HG03354 (cell line): ENCODE measurements around the gene CBX2.
"Not testable (repeated sequence)": the region's sequence is repeated elsewhere in the genome, so short reads cannot be mapped to it uniquely, and the experiment has no call there.

ENCODE experiments used
- ATAC-seq: cut with Tn5 transposase; IDR thresholded peaks from one replicate; pipeline ENCODE4 v1.9.1; 2021; ENCODE audit warnings: mild to moderate bottlenecking; ENCODE audit not compliant: unreplicated experiment, poor library complexity, severe bottlenecking

The CBX2 gene

DNA sequence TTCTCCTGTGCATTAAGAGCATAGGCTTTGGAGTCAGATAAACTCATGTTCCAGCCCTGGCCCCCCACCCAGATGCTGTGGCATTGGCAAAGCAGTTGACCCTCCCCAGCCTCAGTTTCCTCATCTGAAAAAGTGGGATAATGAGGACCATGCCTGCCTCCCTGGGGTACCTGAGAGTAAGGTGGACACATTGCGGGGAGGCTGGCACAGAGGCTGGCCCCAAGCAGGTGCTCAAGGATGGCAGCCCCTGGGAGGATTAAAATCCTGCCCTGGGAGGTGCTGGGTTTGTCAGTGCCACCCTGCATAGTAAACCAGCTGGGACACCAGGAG, 35.4 kb upstream of the CBX2 start:
- ATAC-seq = no peak

DNA sequence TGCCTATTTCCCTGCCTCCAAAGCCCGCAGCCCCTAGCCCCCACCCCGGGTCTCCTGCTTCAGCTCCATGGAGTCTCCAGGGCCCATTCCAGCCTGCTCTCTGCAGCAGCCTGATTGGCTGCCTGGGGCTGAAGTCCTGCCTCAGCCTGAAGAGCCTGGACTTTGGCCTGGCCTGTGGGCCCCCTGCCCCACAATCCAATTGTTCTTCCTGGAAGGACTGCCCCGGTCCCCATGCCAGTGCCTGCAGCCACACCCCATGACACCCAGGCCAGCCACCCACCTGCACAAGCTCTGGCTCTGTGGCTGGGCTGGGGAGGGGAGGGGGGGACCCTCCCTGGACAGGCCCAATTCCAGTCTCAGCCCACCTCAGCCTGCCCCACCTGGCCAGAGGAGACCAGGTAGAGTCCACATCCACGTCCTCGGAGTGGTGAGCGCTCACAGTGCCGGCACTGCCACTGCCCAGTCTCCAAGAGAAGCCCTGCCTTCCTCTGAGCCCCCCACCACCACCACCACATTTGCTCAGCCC, 34.9 kb upstream of the CBX2 start:
- no peak for ATAC-seq

DNA sequence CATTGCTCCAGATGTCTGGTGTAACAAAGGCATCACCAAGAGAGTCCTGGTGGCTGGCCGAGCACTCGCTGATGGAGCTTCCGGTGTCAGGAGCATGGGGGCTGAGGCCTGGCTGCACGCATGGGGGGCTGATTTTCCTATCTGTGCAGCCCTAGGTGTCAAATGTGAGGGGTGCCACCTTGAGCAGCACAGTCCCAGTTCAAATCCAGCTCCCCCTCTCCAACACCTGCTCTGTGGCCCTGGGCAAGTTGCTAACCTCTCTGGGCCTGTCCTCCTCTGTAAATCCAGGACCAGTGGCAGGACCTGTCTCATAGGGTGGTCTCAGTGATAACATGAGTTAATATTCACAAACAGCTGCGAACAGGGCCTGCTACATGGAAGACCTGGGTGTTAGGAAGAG, 34.3 kb upstream of the CBX2 start:
- ATAC-seq = no peak

DNA sequence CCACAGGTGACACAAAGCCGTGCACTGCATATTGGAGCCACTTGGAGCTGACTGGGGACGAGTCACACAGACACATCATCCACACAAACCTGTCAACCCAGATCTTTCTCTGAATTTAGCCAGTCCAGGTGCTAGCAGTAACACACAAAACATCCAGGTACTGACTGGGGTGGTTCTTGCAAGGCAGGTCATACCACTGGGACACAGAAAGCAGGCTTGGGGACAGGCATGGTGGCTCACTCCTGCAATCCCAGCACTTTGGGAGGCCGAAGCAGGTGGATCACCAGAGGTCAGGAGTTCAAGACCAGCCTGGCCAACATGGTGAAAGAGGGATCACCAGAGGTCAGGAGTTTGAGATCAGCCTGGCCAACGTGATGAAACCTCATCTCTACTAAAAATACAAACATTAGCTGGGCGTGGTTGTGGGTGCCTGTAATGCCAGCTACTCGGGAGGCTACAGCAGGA, 32.3 kb upstream of the CBX2 start:
- no peak for ATAC-seq

DNA sequence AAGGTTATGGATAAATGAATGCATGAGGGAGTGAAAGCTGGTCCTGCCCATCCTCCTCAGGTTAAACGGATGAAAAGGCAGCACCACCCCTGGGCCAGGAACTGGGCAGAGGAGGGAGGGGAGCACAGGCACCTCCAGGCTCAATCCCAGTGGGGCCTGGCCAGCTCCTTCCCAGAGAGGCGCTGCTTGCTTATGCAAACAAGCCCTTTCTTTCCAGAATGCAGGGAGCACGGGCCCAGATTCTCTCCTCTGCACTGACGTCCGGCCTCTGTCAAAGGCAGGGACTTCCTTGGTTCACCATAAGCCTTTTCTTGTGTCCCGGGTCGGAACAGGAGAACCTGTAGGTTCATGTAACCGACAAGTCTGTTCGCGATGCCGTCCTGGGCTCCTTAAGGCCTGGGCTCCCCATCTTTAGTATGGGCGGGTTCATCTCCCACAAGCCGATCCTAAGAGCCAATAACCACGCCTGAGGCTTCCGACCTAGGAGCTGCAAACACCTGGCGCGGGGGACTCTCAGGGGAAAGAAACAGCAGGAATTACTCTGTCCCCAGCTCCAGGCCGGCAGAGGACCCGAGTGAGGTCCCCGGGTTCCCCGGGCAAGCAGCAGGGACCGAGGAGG, 30.9 kb upstream of the CBX2 start:
- no peak for ATAC-seq

DNA sequence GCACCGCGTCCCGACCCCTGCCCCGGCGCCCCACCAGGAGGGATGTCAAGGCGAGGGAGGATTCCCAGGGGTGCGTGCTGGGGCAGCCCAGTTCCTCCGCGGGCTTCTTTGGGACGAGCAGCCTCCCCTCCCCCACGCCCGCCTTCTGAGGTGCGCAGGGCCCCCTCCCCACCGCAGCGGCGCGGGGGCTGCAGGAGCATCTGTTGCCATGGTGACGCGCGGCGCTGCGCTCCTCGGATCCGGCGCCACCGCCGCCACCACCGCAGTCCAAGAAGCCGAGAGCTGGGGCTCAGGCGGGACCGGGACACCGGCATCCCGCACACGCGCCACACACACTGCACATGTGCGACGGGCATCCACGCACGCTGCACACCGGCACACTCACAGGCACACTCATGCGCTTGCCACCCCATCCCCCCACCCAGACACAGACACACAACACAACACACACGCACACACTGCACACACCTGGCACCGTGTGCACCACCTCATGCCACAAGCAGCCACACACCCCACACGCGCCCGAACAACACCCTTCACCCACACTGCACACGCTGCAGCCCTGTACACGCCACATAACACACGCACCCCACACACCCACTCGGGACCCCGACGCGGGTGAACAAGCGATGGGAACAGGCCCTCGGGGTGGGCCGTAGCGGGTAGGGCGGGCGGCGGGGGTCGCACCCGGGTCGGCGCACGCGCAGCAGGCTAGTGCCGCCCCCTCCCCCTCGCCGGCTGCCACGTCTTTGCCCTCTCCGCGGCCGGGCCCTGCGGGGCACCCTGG, 30.2 kb upstream of the CBX2 start:
- ATAC-seq = no peak

DNA sequence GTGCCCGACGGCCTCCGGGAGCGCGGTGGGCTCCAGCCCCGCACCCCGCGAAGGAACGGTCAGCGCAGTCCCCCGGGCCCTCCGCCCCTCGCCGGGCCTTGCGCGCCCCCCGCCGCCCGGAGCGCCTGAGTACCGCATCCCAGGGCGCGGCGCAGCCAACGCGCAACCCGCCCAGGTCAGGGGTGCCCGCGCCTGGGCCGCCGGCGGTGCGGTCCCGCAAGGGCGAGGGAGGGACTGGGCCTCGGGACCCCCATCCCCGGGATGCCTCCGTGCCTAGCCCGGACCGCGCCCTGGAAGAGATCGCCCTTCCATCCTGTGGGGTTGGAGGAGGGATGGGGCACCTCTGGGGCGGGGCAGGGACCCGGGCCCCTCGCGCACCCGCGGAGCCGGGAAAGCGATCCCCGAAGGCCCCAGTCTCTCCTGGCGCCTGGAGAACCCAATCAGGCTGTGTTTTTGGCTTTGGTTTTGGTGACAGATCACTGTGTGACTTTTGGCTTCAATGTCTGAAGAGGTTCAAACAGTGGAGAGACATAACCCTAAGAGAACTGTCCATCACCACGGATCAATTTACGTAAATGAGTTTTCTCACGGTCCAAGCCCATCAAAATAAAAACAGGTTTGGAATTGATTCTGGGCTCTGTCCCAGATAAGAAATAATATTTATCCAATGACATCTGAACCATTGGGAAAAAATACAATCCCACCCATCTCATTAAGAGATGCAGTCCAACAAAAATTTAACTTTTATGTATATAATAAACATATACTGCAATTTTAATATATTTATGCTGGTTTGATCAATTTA, 29.5 kb upstream of the CBX2 start:
- ATAC-seq = no peak

DNA sequence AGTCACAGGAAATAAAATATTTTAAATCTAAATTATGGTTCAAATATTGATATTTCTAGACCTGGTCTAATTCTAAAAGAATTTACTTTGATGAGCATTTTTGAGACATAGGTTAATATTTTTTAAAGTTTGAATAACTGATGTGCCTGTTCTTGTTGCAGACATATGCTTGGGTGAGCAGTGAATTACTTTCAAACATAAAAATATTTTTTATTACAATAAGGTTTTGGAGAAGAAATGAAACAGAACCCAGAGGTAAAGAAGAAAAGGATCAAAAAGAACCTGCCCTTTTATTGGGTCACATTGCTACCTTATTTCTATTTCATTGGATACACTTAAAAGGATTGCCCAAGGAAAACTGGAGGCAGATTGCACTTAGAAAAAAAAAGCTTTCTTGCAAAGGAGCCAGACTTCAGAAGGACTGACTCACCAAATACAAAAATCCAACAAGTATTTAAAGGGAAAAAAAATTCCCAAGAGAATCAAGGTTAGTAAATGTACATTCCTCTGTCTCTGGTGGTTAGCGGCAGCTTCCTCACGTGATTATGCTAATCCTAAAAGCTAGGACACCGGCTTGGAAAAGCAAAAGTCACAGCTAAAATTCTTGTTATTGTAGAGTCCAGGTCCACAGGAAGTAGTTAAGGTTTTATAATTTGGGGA, 28.7 kb upstream of the CBX2 start:
- ATAC-seq = no peak

DNA sequence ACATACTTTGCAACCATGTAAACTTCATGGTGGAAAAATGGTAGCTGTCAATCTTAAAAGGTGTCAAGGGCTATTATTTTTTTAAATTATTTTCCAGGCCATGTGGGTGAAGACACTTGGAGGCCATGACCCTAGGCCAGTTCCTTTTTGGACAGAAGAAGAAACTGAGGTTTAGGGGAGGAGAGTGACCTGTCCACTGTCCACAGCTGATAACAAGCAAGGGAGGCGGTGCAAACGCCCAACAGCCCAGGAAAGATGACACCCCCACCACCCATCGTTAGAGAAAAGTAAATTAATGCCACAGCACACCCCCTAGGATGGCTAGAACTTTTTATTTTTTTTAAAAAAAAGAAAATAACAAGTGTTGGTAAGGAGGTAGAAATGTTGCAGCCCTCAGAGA, 28.0 kb upstream of the CBX2 start:
- no peak for ATAC-seq

DNA sequence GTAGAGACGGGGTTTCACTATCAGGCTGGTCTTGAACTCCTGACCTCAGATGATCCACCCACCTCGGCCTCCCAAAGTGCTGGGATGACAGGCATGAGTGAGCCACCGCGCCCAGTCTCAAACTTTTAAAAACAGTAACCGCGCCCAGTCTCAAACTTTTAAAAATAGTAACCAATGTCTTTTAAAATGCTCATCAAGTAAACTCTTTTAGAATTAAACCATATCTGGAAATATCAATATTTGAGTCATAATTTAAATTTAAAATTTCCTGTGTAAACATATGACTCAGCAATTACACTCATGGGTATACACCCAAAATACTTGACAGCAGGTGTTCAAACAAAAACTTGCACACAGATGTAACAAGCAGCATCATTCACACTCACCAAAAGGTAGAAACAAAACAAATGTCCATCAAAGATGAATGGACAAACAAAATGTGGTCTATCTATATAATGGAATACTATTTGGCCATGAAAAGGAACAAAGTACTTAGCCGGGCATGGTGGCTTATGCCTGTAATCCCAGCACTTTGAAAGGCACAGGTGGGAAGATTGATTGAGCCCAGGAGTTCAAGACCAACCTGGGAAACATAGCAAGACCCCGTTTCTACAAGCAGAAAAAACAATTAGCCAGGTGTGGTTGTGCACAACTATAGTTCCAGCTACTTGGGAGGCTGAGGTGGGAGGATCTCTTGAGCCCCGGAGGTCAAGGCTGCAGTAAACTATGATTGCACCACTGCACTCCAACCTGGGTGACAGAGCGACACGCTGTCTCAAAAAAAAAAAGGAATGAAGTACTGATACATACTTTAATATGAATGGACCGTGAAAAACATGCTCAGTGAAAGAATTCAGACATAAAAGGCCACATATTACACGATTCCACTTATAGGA, 27.1 kb upstream of the CBX2 start:
- ATAC-seq = no peak

DNA sequence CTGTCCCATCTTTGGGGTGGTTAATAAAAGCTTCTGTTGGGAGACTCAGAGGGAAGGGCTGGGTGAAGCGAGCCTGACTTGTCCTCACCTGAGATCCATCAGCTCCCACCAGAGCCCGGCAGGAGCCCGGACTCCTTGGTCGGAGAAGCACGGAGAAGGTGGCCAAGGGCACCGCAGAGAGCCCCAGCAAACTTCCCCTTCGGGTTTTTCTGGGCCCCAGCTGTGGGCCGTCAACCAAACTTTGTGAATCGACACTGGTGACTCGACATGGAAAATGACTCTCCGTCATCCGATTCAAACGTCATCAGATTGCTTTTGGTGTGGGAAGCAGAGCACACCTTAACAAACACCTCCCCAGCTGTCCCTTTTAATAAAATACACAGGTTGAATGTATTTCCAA, 25.8 kb upstream of the CBX2 start:
- ATAC-seq = no peak

DNA sequence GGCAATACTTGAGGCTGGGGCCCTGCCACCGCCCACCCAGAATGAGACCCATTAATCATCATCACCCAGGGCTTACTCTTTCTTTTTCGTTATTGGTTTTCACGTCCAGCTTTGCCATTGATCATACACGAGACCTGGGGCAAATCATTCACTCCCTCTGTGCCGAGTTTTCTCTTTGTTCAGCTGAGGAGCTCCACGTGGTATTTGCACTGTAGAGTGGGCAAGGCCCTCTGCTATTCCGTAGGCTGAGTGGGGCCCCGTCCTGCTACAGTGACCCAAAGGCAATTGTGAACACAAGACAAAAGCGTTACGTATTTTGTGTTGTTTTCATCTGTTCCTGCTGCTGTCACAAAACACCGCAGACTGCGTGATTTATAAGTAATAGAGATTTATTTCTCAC, 23.6 kb upstream of the CBX2 start:
- ATAC-seq = no peak

DNA sequence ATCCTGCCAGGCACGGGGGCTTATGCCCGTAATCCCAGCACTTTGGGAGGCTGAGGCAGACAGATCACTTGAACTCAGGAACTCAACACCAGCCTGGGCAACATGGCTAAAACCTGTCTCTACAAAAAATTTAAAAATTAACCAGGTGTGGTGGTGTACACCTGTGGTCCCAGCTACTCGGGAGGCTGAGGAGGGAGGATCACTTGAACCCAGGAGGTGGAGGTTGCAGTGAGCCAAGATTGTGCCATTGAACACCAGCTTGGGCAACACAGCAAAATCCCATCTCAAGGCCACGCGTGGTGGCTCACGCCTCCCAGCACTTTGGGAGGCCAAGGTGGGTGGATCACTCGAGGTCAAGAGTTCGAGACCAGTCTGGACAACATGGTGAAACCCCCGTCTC, 23.0 kb upstream of the CBX2 start:
- not testable (repeated sequence) for ATAC-seq

DNA sequence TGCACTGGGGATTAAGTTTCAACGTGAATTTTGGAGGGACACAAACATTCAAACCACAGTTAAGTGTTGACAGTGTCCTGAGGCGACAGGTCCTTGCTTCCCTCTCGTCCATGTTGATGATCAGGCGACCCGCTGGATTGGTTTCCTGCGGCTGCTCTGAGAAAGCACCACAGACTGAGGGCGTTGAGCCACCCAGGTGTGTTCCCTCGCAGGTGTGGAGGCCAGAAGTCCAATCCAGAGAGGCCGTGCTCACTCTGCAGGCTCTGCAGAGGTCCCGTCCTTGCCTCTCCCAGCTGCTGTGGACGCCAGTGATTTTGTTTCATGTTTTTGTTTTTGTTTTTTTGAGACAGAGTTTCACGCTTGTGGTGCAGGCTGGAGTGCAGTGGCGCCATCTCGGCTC, 22.4 kb upstream of the CBX2 start:
- ATAC-seq = no peak

DNA sequence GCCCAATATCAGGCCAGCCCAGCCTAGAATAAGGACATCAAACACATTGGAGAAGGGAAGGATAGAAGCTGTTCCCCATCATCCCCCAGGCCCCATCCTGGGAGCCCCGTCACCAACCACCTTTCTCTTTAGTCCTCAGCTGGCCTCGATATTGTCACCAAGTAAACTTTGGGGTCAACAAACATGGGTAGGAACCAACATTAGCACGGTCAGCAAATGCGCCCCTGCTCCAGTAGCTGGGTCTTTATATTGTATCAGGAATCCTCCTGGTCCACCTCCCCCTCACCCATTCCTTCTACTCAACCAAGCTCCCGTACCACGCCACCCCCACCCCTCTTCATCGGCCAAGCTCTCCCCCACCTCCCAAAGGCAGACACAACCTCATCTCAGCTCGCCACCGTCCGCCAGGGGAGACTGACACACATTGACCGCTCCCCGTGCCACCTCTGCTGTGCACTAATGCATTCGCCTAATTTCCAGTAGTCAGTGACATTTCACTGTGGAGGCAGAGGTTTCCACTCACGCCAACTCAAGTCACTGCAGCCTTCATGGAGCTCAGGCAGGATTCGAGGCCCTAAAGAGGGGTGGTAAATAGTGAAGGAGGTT, 20.7 kb upstream of the CBX2 start:
- no peak for ATAC-seq

DNA sequence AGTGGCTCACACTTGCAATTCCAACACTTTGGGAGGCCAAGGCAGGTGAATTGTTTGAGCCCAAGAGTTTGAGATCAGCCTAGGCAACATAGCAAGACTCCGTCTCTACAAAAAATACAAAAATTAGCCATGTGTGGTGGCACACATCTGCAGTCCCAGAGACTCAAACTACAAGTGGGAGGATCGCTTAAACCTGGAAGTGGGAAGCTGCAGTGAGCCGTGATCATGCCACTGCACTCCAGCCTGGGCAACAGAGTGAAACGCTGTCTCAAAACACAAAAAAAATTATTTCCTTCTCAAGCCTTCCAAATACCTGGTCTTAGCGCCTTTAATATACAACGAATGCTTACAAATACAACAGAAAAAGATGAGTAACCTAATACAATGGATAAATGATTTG, 19.7 kb upstream of the CBX2 start:
- no peak for ATAC-seq

DNA sequence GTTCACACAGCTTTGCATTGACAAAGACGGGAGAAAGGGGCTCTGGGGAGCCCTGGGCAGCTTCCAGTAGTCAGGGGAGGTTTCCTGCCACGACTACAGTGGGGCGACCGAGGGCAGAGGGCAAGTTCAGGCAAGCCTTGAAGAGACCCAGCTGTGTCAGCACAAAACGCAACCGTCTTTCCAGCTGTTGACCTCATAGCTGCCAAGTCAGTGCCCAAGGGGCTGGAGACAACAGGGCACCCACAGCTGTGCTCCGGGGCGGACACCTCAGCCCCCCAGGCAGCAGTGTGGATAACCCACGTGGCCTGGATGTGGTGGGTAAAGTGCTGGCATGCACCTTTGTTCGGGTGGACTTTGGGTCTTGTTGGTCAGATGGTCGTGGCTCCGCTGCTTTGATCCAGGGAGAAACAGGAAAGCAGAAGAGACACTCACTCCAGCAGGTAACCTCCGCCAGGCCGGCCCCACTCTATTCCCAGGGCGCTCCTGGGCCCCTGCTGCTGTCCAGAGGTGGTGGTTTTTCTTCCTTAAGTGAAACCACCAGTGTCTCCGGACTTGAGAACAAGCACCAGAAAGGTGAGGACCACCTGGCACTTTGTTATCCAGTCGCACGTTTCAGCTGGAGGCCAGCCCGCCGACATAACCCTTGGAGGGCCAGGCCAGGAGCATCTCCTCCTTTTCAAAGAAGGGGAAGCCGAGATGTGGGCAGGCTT, 17.6 kb upstream of the CBX2 start:
- ATAC-seq = no peak

DNA sequence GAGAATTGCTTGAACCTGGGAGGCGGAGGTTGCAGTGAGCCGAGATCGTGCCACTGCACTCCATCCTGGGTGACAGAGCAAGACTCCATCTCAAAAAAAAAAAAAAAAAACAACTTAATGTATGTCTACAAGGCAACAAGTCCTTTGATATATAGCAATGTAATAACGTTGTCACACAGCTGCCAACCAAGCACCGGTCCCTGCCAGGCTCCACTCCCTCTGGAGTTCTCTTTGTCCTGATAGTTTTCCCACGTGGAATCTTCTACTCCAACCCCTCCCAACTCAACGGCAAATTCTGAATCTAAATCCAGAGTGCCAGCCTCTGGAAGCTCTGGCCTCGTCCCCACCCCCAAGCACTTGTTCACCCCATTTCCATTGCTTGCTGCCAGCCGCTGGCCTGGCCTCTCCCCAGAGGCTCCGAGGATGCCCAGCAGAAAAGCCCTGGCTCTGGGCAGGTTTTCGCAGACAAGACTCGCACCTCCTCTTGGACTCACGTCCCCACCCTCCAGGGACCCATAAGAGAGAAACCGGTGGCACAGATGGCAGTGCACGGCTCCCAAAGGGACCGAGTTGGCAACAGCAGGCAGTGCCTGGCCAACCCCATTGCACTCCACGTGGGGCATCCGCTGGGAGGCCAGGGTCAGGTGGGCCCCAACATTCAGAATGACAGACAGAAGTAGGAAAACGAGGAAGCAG, 15.9 kb upstream of the CBX2 start:
- ATAC-seq = no peak
